Naive thymus-derived CD4-positive, alpha-beta T cell (primary cell): ENCODE measurements around the gene PTGFRN. TPM values are rescaled to one million over a fixed set of nuclear protein-coding genes. Genes with fewer than 3 reads are reported as not detected.

Experiments
- ATAC-seq: fragments of 150-1000 bp; cut with Tn5 transposase; 2 replicates; pipeline ENCODE4 v1.10.0; 2021; ENCODE audit warnings: mild to moderate bottlenecking, moderate library complexity
- CTCF ChIA-PET: fragments of 350-600 bp; sonication (Branson Sonifier 250); formaldehyde crosslinking; loops from one replicate; lab custom pipeline; 2021; ENCODE audit warnings: antibody characterized with exemption; lab: Charles Lee
- POLR2A ChIA-PET: fragments of 350-600 bp; sonication (Branson Sonifier 250); formaldehyde crosslinking; loops from one replicate; lab custom pipeline; 2021; ENCODE audit warnings: antibody characterized with exemption, inconsistent platforms; lab: Charles Lee
- DNase-seq, 9 donors: peaks; one replicate each; pipeline versions ENCODE4 v3.0.0 to v3.0.0-alpha.2; 2020 to 2022; ENCODE audit warnings: mixed read lengths in 1 of 9
- H3K27ac ChIP-seq: one replicate; pipeline ENCODE4 v1.7.0; 2013; ENCODE audit warnings: mild to moderate bottlenecking, low read depth, low read length, moderate library complexity
- H3K27me3 ChIP-seq, 2 donors: one replicate each; pipeline ENCODE4 v1.7.0; 2013; ENCODE audit warnings: low read length in 2 of 2, mild to moderate bottlenecking in 2 of 2, moderate library complexity in 2 of 2; ENCODE audit not compliant: control insufficient read depth in 2 of 2, insufficient read depth in 2 of 2
- H3K36me3 ChIP-seq, 3 experiments: 1 replicate in 2 of 3; 2 replicates in 1 of 3; pipeline ENCODE4 v1.7.0; 2013; ENCODE audit warnings: low read length in 3 of 3, mild to moderate bottlenecking in 3 of 3, moderate library complexity in 1 of 3; ENCODE audit not compliant: insufficient read depth in 3 of 3, control insufficient read depth in 2 of 3
- H3K4me1 ChIP-seq, 2 donors: one replicate each; pipeline ENCODE4 v1.7.0; 2013; ENCODE audit warnings: low read length in 2 of 2, mild to moderate bottlenecking in 2 of 2, moderate library complexity in 1 of 2; ENCODE audit not compliant: control insufficient read depth in 2 of 2, insufficient read depth in 2 of 2
- H3K4me3 ChIP-seq: 2 replicates; pipeline ENCODE4 v1.7.0; 2013; ENCODE audit warnings: mild to moderate bottlenecking, low read length
- H3K9me3 ChIP-seq, 3 experiments: 1 replicate in 2 of 3; 2 replicates in 1 of 3; pipeline ENCODE4 v1.7.0; 2013; ENCODE audit warnings: low read length in 3 of 3; ENCODE audit not compliant: control insufficient read depth in 2 of 3
- H3K27ac Mint-ChIP-seq, 9 donors: one replicate each; pipeline ENCODE4 v1.8.0; 2020 to 2022; ENCODE audit warnings: mixed read lengths in 9 of 9, mild to moderate bottlenecking in 8 of 9, moderate library complexity in 5 of 9, inconsistent platforms in 2 of 9
- H3K27me3 Mint-ChIP-seq, 5 donors: one replicate each; pipeline ENCODE4 v1.8.0; 2021 to 2022; ENCODE audit warnings: mixed read lengths in 5 of 5, mild to moderate bottlenecking in 1 of 5
- H3K36me3 Mint-ChIP-seq, 5 donors: one replicate each; pipeline ENCODE4 v1.8.0; 2020 to 2022; ENCODE audit warnings: mixed read lengths in 5 of 5, mild to moderate bottlenecking in 3 of 5, inconsistent platforms in 1 of 5
- H3K4me1 Mint-ChIP-seq, 7 donors: one replicate each; pipeline ENCODE4 v1.8.0; 2020 to 2022; ENCODE audit warnings: mixed read lengths in 7 of 7, mild to moderate bottlenecking in 3 of 7, inconsistent platforms in 1 of 7
- H3K4me3 Mint-ChIP-seq, 10 donors: one replicate each; pipeline ENCODE4 v1.8.0; 2020 to 2022; ENCODE audit warnings: mild to moderate bottlenecking in 10 of 10, mixed read lengths in 10 of 10, moderate library complexity in 6 of 10, inconsistent platforms in 2 of 10
- H3K9me3 Mint-ChIP-seq, 11 donors: one replicate each; pipeline ENCODE4 v1.8.0; 2020 to 2022; ENCODE audit warnings: mixed read lengths in 11 of 11, mild to moderate bottlenecking in 4 of 11, inconsistent platforms in 1 of 11, moderate library complexity in 1 of 11
- intact Hi-C, 2 donors: fragments of 100-400 bp; cut with micrococcal nuclease; formaldehyde crosslinking; loops; one replicate each; pipeline ENCODE4 v1.15.1; 2023
- polyA plus RNA-seq, 2 donors: library from polyadenylated mRNA; unstranded; fragments of 300-500 nt; fragmentation: Illumina TruSeq; gene quantifications; one replicate each; pipeline ENCODE4 v1.2.3, GENCODE V29; 2021
- total RNA-seq, 6 experiments: library from RNA in 5 of 6; stranded (reverse) in 5 of 6; gene quantifications; 1 replicate in 5 of 6; 2 replicates in 1 of 6; pipeline ENCODE4 v1.2.3 and lab custom pipeline; 2021 to 2026

The PTGFRN gene
- total and polyA plus RNA-seq, 7 experiments from 2014 or later = 0.22 to 5.6 (median 1.2) TPM

DNA sequence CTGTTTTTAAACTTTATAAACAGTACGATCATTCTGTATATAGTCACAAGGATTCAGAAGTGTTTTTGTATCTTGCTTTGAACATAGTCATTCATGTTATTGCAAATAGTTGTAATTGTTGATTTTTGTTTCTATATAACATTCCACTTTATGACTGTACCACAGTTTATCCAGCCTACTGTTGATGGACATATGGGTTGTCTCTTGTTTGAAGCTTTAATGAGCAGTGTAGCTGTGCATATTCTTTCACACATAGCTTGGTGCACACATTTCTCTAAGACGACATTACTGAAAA is 98.0 kb downstream of the PTGFRN start:
- no peak overlapping the region for H3K4me3 ChIP-seq
- H3K4me3 Mint-ChIP-seq = peak overlapping the region in 8 of 10 donors; percentile 48 to 81 (median 72)
- peaks cover 0 to 56% of the 10 kb centered on the region in 2 donors for H3K4me1 ChIP-seq
- no peaks in the 10 kb centered on the region for H3K27me3 Mint-ChIP-seq
- peaks cover 34 to 87% (median 66%) of the 10 kb centered on the region in 7 donors for H3K4me1 Mint-ChIP-seq
- peaks cover 0 to 2% (median 0%) of the 10 kb centered on the region in 11 donors for H3K9me3 Mint-ChIP-seq
- no peaks in the 10 kb centered on the region for H3K9me3 ChIP-seq
- H3K27me3 ChIP-seq = no peaks in the 10 kb centered on the region
- H3K27ac ChIP-seq = peak overlapping the region; percentile 63
- peaks cover 0 to 14% (median 7%) of the 10 kb centered on the region in 5 donors for H3K36me3 Mint-ChIP-seq
- CTCF ChIA-PET = interaction anchor here (0.7 kb wide), 1 partner anchor 237 kb away, joined by 4 read pairs; no protein-coding TSS in a partner anchor
- intact Hi-C loops = loop anchor here (2.0 to 10.0 kb wide), 9 partner anchors 43 to 843 kb away; partner anchors contain the start of genes ATP1A1 (in 1 of the 2), MAN1A2 (in 1 of the 2) and TENT5C (in 1 of the 2)
- H3K27ac Mint-ChIP-seq = peak overlapping the region in 8 of 9 donors; percentile 72 to 96 (median 89)
- H3K36me3 ChIP-seq = no peaks in the 10 kb centered on the region
- POLR2A ChIA-PET = interaction anchor here (0.7 to 5.2 kb wide), 6 partner anchors 19 to 298 kb away, joined by 3 to 73 read pairs (median 3); partner anchors contain the start of gene TTF2
- DNase-seq (no peak), ATAC-seq (no peak)

DNA sequence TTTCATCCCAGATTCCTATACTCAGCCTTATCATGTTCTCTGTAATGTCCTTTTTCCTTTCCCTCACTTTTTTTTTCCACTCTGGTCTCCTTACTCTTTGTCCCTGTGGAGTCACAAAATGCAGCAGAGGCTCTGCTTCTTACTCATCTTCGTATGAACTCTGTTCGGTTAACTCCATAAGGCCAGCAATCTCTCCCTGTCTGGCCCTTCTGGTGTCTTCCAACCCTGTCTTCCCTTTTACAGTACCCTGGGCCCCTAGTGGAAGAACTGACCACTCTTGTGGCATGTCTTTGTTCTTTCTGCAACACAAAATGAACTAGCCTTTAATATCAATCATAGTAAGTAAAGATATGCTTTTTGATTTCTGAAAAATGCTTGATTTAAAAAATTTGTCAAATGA is 98.9 kb downstream of the PTGFRN start:
- Histone ChIP-seq H3K27me3 (no peaks in the 10 kb centered on the region), H3K36me3 (no peaks in the 10 kb centered on the region), H3K4me1 (peaks cover 0 to 47% of the 10 kb centered on the region in 2 donors), H3K27ac (peak overlapping the region; percentile 42), H3K9me3 (no peaks in the 10 kb centered on the region), H3K4me3 (no peak overlapping the region)
- CTCF ChIA-PET = interaction anchor here (0.7 to 1.6 kb wide), 3 partner anchors 22 to 52 kb away, joined by 3 read pairs; partner anchors contain the start of gene TTF2
- Mint-ChIP-seq H3K27ac (peak overlapping the region; percentile 47 to 96 (median 92)), H3K27me3 (no peaks in the 10 kb centered on the region), H3K4me1 (peaks cover 31 to 86% (median 63%) of the 10 kb centered on the region in 7 donors), H3K9me3 (peaks cover 0 to 2% (median 0%) of the 10 kb centered on the region in 11 donors), H3K36me3 (peaks cover 0 to 11% (median 5%) of the 10 kb centered on the region in 5 donors), H3K4me3 (peak overlapping the region; percentile 18 to 79 (median 68))
- no peak for ATAC-seq
- intact Hi-C loops = loop anchor here (1.0 to 10.0 kb wide), 11 partner anchors 7 to 844 kb away; partner anchors contain the start of genes ATP1A1 (in 1 of the 2), CD101 (in 1 of the 2), MAN1A2 (in 1 of the 2) and TENT5C (in 1 of the 2)
- POLR2A ChIA-PET = interaction anchor here (0.5 to 5.2 kb wide), 9 partner anchors 8 to 533 kb away, joined by 3 to 73 read pairs (median 6); partner anchors contain the start of genes CD101 and TTF2
- no peak for DNase-seq

DNA sequence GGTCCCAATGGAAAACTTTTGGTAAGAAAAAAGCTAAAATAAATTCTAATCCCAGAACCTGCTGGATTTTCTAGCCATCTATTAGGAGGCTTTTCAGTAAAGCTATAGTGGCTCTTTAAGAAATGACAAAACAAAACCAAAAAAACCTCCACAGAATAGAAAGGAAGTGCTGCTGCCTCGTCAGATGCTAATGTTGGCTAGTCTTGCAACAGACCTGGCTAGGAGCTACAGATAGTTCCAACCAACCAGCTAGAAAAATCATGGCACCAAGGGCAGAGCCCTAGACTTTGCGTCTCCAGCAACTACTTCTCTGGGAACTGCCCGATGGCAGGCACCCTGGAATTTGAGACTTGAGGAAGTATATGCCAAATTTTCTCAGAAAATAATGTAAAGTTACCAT is 99.4 kb downstream of the PTGFRN start:
- H3K9me3 Mint-ChIP-seq = peaks cover 0 to 2% (median 0%) of the 10 kb centered on the region in 11 donors
- H3K27me3 Mint-ChIP-seq = no peaks in the 10 kb centered on the region
- Histone ChIP-seq H3K9me3 (no peaks in the 10 kb centered on the region), H3K4me1 (peaks cover 0 to 44% of the 10 kb centered on the region in 2 donors), H3K4me3 (no peak overlapping the region), H3K27ac (peak overlapping the region; percentile 42), H3K36me3 (no peaks in the 10 kb centered on the region), H3K27me3 (no peaks in the 10 kb centered on the region)
- peak overlapping the region; percentile 42 to 85 (median 73) for H3K4me3 Mint-ChIP-seq
- CTCF ChIA-PET = interaction anchor here (0.7 to 1.6 kb wide), 8 partner anchors 8 to 51 kb away, joined by 3 to 4 read pairs (median 3); partner anchors contain the start of genes CD101 and TTF2
- POLR2A ChIA-PET = interaction anchor here (0.5 to 5.2 kb wide), 9 partner anchors 8 to 534 kb away, joined by 3 to 73 read pairs (median 6); partner anchors contain the start of genes CD101 and TTF2
- H3K27ac Mint-ChIP-seq = peak overlapping the region; percentile 72 to 96 (median 92)
- intact Hi-C loops = loop anchor here (1.0 to 10.0 kb wide), 11 partner anchors 8 to 844 kb away; partner anchors contain the start of genes ATP1A1 (in 1 of the 2), CD101 (in 1 of the 2), MAN1A2 (in 1 of the 2) and TENT5C (in 1 of the 2)
- peaks cover 31 to 86% (median 65%) of the 10 kb centered on the region in 7 donors for H3K4me1 Mint-ChIP-seq
- peaks cover 0 to 11% (median 5%) of the 10 kb centered on the region in 5 donors for H3K36me3 Mint-ChIP-seq
- DNase-seq (peak in 6 of 9 donors; percentile 27 to 55 (median 44)), ATAC-seq (peak; percentile 70)

DNA sequence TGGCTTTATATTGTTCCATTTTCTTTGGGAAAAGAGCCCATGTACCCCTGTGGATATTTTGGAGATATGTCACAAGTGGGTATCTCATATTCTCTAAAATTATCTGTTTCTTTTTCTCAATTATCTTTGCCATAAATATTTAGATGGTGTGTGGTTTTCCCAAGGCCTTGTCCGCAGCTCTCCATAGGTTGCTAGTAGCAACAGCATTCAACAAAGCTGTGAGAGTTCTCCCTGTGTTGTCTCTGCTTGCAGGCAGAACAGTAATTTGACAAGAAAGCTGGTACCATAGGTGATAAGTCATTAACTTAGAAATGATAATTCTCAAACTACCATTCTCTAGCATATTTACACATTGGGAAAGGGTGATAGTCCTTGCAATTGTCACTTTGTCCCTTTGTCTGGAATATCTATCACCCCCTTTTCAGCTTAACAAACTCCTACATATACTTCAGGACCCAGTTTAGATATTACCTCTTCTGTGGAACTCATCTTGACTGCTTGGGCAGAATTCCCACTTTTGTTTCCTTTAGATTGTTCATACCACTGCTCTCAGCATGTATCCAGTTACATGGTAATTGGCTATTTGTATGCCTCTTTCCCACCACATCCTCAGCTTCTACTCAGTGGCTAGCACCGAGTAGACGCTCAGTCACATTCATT is 100.7 kb downstream of the PTGFRN start:
- ATAC-seq (no peak), DNase-seq (no peak)
- Mint-ChIP-seq H3K36me3 (peaks cover 0 to 11% (median 5%) of the 10 kb centered on the region in 5 donors), H3K27me3 (no peaks in the 10 kb centered on the region), H3K27ac (peak overlapping the region in 6 of 9 donors; percentile 53 to 95 (median 90)), H3K4me3 (peak overlapping the region in 3 of 10 donors; percentile 11 to 39 (median 15)), H3K9me3 (peaks cover 0 to 1% (median 0%) of the 10 kb centered on the region in 11 donors), H3K4me1 (peaks cover 26 to 84% (median 61%) of the 10 kb centered on the region in 7 donors)
- CTCF ChIA-PET = interaction anchor here (1.3 to 1.4 kb wide), 2 partner anchors 14 to 23 kb away, joined by 4 read pairs; no protein-coding TSS in a partner anchor
- POLR2A ChIA-PET = interaction anchor here (0.7 to 5.2 kb wide), 7 partner anchors 9 to 50 kb away, joined by 3 to 73 read pairs (median 10); partner anchors contain the start of genes CD101 and TTF2
- Histone ChIP-seq H3K9me3 (no peaks in the 10 kb centered on the region), H3K4me1 (peaks cover 0 to 39% of the 10 kb centered on the region in 2 donors), H3K27ac (no peak overlapping the region), H3K27me3 (no peaks in the 10 kb centered on the region), H3K4me3 (no peak overlapping the region), H3K36me3 (no peaks in the 10 kb centered on the region)
- intact Hi-C loops = no loop called here

DNA sequence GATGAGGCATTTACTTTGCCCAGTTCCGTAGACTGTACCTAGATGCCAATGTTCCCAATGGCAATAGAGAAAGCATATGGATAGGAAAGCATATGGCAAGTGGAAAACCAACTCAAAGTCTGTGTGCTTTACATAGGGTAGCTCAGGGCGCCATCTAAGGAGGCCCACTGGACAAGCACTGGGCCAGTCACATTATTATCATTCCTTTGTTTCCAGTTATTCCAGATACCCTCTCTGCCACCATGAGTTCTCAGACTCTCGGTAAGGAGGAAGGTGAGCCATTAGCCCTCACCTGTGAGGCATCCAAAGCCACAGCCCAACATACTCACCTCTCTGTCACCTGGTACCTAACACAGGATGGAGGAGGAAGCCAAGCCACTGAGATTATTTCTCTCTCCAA is 101.6 kb downstream of the PTGFRN start:
- Histone ChIP-seq H3K9me3 (no peaks in the 10 kb centered on the region), H3K27ac (no peak overlapping the region), H3K4me3 (no peak overlapping the region), H3K4me1 (peaks cover 0 to 34% of the 10 kb centered on the region in 2 donors), H3K36me3 (no peaks in the 10 kb centered on the region), H3K27me3 (no peaks in the 10 kb centered on the region)
- Mint-ChIP-seq H3K9me3 (no peaks in the 10 kb centered on the region), H3K27ac (peak overlapping the region in 1 of 9 donors; percentile 36), H3K4me1 (peaks cover 21 to 81% (median 54%) of the 10 kb centered on the region in 7 donors), H3K4me3 (no peak overlapping the region), H3K36me3 (peaks cover 0 to 11% (median 5%) of the 10 kb centered on the region in 5 donors), H3K27me3 (no peaks in the 10 kb centered on the region)
- DNase-seq (no peak), ATAC-seq (no peak)
- intact Hi-C loops = no loop called here
- POLR2A ChIA-PET = interaction anchor here (0.5 to 5.2 kb wide), 4 partner anchors 10 to 41 kb away, joined by 3 to 73 read pairs (median 7); partner anchors contain the start of gene CD101
- CTCF ChIA-PET = no interaction called here

DNA sequence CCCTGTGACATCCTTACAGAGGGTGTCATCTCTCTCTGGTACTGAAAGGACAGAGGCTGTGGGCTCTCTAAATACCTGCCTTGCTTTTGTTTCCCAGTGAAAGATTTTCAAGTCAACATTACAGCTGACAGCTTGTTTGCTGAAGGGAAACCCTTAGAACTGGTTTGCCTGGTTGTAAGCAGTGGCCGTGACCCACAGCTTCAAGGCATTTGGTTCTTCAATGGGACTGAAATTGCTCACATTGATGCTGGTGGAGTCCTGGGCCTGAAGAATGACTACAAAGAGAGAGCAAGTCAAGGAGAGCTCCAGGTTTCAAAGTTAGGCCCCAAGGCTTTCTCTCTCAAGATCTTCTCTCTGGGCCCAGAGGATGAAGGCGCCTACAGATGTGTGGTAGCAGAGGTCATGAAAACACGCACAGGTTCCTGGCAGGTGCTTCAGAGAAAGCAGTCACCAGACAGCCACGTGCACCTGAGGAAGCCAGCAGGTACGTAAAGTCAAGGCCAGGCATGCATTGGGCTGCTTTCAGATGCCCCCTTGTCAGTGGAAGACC is 103.7 kb downstream of the PTGFRN start:
- CTCF ChIA-PET = interaction anchor here (1.0 kb wide), 1 partner anchor 43 kb away, joined by 3 read pairs; no protein-coding TSS in a partner anchor
- H3K9me3 Mint-ChIP-seq = no peaks in the 10 kb centered on the region
- peak overlapping the region in 1 of 10 donors; percentile 53 for H3K4me3 Mint-ChIP-seq
- H3K27ac Mint-ChIP-seq = peak overlapping the region in 6 of 9 donors; percentile 22 to 85 (median 62)
- H3K36me3 Mint-ChIP-seq = peaks cover 0 to 11% (median 5%) of the 10 kb centered on the region in 5 donors
- Histone ChIP-seq H3K27me3 (no peaks in the 10 kb centered on the region), H3K27ac (no peak overlapping the region), H3K36me3 (no peaks in the 10 kb centered on the region), H3K4me3 (no peak overlapping the region), H3K4me1 (peaks cover 0 to 17% of the 10 kb centered on the region in 2 donors), H3K9me3 (no peaks in the 10 kb centered on the region)
- peaks cover 13 to 82% (median 50%) of the 10 kb centered on the region in 7 donors for H3K4me1 Mint-ChIP-seq
- intact Hi-C loops = no loop called here
- no peak for ATAC-seq
- H3K27me3 Mint-ChIP-seq = no peaks in the 10 kb centered on the region
- POLR2A ChIA-PET = interaction anchor here (1.1 to 2.1 kb wide), 4 partner anchors 9 to 27 kb away, joined by 3 to 8 read pairs (median 5); partner anchors contain the start of gene CD101
- peak in 2 of 9 donors; percentile 17 to 18 for DNase-seq
